NCI-H226 (cell line): ENCODE results near the gene HCFC1R1.

ENCODE experiments used
- DNase-seq: peaks from one replicate; pipeline ENCODE4 v3.0.0-alpha.2; 2015

HCFC1R1 gene

GRCh38 chr16:2991566-2992261, 32.0 kb downstream of the HCFC1R1 start:
- DNase-seq: no peak

- DNase-seq: no peak
Observed at GRCh38 chr16:2990891-2991290, 32.9 kb downstream of the HCFC1R1 start.

GRCh38 chr16:2988590-2989099, 35.1 kb downstream of the HCFC1R1 start:
- no peak for DNase-seq

GRCh38 chr16:2987833-2988232, 35.9 kb downstream of the HCFC1R1 start:
- no peak for DNase-seq

GRCh38 chr16:2987286-2987685, 36.5 kb downstream of the HCFC1R1 start:
- no peak for DNase-seq

GRCh38 chr16:2986623-2987188, 37.0 kb downstream of the HCFC1R1 start:
- DNase-seq: no peak

GRCh38 chr16:2985893-2986355, 37.8 kb downstream of the HCFC1R1 start:
- DNase-seq: no peak

- DNase-seq: no peak
Observed at GRCh38 chr16:2985462-2985861, 38.3 kb downstream of the HCFC1R1 start.

- peak; percentile 69 for DNase-seq
Observed at GRCh38 chr16:2983706-2984136, 40.0 kb downstream of the HCFC1R1 start.

GRCh38 chr16:2982402-2982801, 41.3 kb downstream of the HCFC1R1 start:
- no peak for DNase-seq

- no peak for DNase-seq
Observed at GRCh38 chr16:2981899-2982250, 41.9 kb downstream of the HCFC1R1 start.

- no peak for DNase-seq
Observed at GRCh38 chr16:2981177-2981898, 42.4 kb downstream of the HCFC1R1 start.

- DNase-seq: peak; percentile 75
Observed at GRCh38 chr16:2980227-2981176, 43.2 kb downstream of the HCFC1R1 start, which contains the start of gene PKMYT1. TSS of gene PKMYT1 (minus strand) at chr16:2980446. CDS start at chr16:2979657, 789 bp downstream.

- no peak for DNase-seq
Observed at GRCh38 chr16:2979669-2980226, 44.0 kb downstream of the HCFC1R1 start.

- DNase-seq: no peak
Observed at GRCh38 chr16:2977440-2977839, 46.3 kb downstream of the HCFC1R1 start.

GRCh38 chr16:2976673-2977072, 47.1 kb downstream of the HCFC1R1 start:
- no peak for DNase-seq

GRCh38 chr16:2976201-2976600, 47.5 kb downstream of the HCFC1R1 start:
- DNase-seq: no peak

- no peak for DNase-seq
Observed at GRCh38 chr16:2975161-2975795, 48.5 kb downstream of the HCFC1R1 start.

- no peak for DNase-seq
Observed at GRCh38 chr16:2974319-2975056, 49.3 kb downstream of the HCFC1R1 start.

GRCh38 chr16:2973605-2974318, 50.0 kb downstream of the HCFC1R1 start:
- DNase-seq: no peak
